ENCODE measurements around the gene SLC9C1.
A peak's percentile ranks its signal among the peaks of the same experiment; 100 is the strongest.
"Not testable (repeated sequence)": the region's sequence is repeated elsewhere in the genome, so short reads cannot be mapped to it uniquely, and the experiment has no call there.

The SLC9C1 gene

DNA sequence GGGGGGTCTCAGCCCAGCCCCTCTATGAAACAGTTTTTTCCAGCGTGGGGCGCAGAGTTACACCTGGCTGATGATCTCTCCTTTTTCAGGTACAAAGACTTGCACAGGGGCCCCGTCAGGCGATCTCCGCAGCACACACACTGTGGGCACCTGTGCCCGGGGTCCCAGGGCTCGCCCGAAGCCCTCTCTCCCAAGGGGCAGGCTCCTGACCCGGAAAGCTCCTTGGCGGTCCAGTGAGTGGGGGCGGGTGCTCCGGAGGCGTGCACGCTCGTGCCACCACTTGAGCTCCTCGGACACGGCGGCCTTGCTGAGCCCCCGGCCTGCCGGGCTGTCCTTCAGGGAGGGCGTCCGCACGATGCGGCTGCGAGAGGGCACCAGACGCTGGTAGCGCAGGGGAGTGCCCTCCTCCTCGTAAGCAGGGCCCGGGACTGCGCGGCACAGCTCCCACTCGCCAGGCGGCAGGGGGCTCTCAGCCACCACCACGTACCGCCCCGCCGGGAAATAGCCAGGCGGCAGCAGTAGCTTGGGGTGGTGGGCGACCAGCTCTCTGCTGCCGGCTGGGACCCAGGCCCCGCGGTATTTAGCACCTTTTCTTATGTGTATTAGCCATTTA is 108.5 kb downstream of the SLC9C1 start:
- DNase-seq = not testable (repeated sequence)

DNA sequence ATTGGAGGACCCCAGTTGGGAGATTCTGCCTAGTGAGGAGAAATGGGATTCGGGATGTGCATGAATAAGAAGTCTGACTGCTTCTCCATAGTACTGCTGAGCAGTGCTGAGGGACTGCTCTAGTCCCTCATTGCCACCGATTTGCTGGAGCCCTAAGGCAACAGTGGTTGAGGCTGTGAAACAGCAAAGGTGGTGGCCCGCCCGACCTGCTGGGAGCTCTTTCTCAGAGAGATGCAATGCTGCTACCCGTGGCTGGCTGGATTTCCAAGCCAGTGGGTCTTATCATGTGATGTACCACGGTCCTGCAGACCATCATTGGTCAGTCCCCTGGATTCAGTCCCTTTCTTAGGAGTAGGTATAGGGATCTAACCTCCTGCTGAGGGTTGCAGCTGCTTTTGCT is 118.4 kb downstream of the SLC9C1 start:
- no peak for DNase-seq

DNA sequence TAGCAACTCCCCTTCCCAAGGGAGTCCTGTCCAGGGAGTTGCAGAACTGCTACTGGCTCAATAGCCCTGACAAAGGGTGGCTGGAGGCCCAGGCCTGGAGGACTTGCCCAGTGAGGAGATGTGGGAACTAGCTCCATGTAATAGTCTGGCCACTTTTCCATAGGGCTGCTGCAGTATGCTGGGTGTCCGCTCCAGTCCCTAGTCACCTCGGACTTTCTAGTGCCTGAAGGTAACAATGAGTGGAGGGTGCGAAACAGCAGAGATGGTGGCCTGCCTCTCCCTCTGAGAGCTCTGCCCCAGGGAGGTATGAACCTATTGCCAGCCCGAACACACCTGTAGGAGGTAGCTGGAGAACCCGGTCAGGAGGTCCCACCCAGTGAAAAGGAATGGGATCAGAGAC is 119.0 kb downstream of the SLC9C1 start:
- no peak for DNase-seq

DNA sequence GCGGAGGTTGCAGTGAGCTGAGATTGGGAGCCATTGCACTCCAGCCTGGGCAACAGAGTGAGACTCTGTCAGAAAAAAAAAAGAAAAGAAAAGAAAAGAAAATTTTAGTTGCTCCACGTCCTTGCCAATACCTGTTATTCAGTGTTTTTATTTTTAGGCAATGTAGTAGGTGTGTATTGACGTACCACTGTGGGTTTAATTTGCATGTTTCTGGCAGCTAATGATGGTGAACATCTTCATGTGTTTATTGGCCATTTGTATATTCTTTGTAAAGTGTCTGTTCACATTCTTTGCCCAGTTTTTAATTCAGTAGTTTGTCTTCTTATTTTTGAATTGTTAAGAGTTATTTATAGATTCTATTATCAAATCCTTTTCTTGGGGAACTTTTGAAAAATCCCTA is 122.9 kb downstream of the SLC9C1 start:
- no peak for DNase-seq

DNA sequence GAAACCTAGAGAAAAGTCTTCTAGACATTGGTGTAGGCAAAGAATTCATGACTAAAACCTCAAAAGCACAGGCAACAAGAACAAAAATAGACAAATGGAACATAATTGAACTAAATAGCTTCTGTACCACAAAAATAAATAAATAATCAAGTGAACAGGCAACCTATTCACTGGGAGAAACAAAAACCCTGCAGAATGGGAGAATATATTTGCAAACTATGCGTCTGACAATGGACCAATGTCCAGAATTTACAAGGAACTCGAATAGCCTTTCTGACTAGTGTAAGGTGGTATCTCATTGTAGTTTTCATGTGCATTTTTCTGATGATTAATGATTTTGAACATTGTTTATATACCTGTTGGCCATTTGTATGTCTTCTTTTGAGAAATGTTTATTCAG is 124.0 kb downstream of the SLC9C1 start:
- no peak for DNase-seq

DNA sequence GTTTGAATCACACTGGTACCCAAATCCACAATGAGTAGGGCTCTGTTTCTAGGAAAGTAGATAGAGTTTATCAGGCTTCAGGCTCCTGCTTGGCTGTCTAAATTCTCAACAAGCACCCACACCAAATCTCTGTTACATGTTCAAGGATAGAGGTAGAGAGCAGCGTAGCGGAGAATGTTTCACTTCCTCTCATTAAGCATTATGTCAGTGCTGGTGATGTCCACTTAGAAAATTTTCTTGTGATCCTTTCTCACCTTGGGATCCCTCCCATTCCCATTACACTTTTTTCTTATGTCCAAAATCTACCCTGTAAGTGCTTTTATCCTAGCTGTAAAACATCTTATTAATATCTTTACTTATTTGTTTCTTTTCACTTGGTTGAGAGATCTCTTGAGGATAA is 126.3 kb downstream of the SLC9C1 start:
- no peak for DNase-seq

DNA sequence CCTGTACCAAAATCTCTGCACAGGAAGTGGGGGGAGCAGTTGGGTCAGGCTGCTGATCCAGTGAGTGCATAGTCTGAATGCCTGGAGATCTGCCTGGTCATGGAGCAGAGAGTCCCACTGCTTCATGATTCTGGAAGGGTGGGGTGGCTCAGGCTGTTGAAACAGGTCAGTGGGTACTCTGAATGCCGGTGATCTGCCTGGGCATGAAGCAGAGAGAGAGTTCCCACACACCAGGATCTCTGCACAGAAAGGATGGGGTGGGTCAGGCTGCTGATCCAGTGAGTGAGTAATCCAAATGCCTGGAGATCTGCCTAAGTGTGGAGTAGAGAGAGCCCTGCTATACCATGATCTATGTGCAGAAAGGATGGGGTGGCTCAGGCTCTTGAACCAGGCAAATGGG is 144.9 kb downstream of the SLC9C1 start:
- no peak for DNase-seq

DNA sequence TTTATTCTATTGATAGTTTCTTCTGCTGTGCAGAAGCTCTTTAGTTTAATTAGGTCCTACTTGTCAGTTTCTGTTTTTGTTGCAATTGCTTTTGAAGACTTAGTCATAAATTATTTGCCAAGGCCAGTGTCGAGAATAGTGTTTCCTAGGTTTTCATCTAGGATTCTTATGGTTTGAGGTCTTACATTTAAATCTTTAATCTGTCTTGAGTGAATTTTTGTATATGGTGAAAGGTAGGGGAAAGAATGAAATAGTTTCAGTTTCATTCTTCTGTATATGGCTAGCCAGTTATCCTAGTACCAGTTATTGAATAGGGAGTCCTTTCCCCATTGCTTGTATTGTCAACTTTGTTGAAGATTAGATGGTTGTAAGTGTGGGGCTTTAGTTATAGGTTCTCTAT is 150.3 kb downstream of the SLC9C1 start:
- no peak for DNase-seq

DNA sequence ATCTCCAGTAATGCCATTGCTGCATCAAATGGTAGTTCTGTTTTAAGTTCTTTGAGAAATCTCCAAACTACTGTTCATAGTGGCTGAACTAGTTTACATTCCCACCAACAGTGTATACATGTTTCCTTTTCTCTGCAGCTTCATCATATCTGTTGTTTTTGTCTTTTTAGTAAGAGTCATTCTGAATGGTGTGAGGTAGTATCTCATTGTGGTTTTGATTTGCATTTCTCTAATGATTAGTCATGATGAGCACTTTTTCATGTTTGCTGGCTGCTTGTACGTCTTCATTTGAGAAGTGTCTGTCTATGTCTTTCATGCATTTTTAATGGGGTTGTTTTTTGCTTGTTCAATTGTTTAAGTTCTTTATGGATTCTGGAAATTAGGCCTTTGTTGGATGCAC is 150.8 kb downstream of the SLC9C1 start:
- no peak for DNase-seq

DNA sequence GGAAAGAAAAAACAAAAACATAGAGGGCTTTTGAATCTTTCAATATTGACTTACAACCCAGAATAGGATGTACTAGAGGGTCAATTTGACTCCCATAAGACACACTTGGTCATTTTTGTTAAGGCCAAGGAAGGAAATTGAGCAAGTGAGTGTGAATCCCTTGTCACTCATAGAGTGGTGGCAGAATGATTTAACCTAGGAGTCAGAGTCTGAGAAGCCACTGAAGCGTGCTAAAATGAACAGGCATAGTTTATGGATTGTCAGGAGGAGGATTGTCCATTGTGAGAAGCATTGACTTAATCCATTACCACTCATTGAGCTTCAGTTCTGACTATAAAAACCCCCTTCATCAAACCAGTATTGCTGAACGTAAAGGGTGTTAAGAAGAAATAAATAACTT is 152.7 kb downstream of the SLC9C1 start:
- DNase-seq = no peak

DNA sequence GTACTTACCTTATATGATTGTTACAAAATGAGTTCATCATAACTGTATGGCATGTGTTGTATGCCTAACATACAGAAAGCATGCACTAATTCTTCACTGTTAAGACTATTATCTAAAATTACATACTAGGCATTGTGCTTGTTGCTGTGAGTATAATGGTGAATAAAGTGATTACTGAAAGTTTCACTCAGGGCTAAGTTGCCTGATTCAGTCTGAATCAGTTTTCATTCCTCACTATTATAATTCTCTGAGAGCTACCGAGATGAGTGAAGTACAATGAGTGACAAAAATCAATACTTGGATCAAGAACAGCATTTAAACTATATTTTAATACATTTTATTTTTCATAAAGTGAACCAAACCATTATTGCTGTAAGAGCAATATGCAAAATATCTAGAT is 153.4 kb downstream of the SLC9C1 start:
- no peak for DNase-seq

DNA sequence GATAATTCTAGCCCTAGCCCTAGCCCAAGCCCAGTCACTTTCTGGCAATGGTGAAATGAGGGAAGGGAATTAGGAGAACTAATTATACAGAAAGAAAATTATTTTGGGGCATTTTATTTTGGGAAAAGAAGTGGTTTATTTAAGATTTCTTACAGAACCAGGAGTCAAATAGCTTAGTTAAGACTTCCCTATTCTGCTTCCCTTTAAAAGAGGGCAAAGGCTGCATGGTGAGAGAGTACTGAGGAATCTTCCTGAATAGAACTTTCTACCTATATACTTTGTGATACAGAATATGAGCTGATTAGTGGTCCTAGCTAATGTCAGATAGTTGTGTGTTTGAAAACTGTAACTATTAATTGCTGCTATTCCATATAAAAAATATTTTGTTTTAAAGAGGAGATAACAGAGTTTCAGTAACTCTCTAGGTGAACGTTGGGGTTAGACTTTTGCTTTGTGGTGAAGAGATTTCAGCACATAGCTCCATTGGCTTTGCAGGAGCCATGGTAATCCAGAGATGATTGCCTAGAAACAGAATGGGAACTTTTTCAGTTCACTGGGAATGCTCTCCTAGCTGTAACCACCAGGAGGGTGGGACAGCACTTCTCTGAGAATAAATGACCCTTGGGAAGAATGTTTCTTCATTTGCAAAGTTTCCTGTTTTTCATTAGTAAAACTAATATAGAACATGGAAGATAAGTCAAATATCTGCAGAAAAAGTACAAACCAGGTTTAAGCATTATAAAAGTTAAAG is 155.6 kb downstream of the SLC9C1 start:
- DNase-seq = no peak

DNA sequence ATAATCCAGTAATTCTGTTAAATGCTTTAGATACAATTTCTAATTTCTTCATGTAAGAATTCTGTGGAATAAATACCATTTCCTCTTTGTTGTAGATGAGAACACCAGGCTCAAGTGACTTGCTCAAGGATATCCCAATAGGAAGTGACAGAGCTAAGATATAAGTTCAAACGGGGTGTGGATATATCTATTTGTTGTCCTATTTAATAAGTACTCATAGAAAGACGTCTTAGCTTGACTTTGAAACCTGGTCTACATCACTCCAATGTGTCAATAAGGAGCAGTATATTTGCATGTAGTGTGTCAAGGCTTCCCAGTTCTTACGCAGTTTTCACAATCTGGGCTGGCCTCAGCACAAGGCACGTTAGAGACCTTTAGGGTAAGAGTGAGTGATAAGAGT is 156.2 kb downstream of the SLC9C1 start:
- DNase-seq = no peak

DNA sequence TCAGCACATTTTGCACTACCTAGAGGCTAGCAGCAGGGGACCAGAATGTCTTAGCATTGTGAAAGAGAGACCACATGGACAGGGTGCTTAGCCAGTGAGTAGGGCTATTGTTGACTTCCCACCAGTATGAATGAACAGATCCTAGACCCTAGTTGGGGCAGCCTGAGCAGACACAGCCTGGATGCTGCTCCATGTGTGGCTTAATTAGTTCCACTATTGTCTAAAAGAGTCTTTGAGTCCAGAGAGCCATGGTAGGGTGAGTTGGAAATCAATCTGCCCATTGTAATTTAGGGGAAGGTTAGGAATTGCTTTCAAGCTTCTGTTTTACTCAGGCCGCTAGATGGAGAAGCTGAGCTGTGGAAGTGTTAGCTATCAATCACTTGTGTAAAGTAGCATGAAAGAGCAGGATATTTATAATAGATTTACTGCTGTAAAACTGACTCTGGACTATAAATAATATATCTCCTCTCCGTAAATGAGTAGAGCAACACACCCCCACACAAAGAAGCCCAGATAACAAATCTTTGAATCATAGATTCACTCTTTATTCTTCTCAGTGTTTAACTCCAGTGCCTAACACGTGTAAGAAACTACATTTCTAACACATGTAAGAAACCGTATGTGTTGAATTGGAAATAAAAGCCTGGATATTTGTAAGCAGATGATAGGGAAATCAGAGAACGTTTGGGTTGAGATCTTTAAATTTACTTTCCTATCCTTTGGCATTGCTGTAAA is 156.9 kb downstream of the SLC9C1 start:
- DNase-seq = peak; percentile 57

DNA sequence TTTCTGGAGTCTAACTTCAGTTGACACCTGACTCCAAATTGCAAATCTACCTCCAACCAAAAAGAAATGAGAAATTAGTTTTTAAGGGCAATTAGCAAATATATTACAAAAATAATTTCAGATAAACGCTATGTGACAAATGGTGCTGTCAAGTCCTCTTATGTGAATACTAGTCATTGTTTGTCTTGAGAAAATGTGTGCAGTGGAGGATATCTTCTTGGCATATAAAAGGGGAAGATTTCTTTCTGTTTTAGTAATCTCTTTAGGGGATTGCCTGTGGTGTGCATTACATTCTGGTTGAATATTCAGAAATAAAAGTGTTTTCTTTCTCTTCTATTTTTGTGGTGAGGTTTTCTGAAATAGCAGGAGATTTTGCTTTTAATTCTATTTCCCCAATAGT is 158.0 kb downstream of the SLC9C1 start:
- DNase-seq = no peak

DNA sequence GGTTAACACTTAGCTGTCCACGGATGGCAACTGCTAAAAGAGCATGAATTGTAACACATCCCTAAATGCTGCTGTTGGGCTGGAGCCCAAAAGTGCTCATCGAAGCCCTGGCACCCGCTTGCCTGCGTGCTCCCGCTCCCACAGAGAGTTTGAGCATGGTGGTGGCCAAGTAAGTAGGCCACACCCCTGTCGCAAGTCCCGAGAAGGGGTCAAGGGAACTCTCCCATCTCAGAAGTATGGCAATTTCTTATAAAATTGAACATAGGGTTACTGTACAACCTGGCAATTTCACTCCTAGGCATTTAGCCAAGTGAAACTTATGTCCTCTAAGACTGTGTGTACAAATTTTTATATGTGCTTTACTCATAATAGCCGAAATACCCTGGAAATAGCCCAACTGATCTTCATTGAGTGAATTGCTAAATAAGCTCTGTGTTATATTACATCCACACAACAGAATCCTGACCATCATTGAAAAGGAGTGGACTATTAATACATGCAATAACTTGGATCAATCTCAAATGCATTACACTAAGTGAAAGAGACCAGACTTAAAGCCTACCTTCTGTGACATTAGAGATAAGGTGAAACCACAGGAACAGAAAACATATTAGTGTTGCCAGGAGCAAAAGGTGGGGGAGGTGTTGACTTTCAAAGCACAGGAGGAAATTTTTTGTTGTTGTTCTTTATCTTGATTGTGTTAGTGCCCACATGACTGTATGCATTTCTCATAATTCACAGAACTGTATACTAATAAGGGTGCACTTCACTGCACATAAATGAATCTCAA is 159.5 kb downstream of the SLC9C1 start:
- DNase-seq = no peak

DNA sequence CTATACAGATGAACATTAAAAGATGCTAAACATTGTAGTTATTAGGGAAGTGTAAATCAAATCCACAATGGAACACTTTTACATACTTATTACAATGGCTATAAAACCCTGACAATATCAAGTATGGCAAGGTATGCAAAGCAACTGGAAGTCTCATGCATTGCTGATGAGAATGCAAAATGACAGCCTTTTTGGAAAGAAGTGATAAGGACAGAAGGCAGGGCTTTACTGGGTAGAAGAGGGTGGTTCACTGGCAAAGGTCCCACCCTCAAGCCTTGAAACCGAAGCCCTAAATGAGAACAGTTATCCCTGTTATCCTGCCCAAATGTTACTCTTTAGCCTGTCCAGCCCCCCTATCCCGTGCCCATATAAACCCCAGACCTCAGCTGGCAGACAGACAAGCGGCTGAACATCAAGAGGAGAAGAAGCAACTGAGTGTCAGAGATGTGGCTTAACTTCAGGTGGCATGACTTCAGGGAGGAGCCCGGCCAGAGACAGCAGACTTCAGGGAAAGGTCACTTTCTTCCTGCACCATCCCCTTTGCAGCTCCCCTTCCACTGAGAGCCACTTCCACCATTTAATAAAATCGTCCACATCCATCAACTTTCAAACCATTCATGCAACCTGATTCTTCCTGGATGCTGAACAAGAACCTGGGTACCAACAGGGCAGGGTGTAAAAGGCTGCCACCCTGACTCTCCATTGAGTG is 160.2 kb downstream of the SLC9C1 start:
- no peak for DNase-seq

DNA sequence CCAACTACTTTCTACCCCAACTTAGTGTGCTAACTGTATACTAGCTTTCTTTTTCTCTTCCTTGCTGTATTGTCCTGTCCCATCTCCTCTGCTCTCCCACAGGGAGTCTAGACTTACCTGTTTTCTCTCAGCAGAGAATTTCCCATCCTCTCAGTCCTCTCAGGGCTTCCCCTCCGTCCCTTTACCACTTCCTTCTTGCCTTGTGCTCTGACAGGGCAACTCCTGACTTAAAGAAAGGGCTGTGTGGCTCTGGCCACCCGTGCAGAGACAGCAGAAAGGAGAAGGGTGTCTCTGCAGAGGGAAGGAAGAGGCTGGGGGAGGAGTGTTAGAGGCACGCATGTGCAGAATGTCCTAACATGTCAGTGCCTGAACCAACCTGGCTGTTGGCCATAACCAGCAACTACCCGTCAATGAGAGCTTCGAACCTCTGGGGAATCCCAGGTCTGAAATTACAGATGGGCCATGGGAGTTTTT is 161.0 kb downstream of the SLC9C1 start, which contains the start of gene GCSAM:
GCSAM (minus strand) TSS at position 274 of the 474 bp plus-strand sequence; CDS start at position 146, 128 bp downstream.
- no peak for DNase-seq

DNA sequence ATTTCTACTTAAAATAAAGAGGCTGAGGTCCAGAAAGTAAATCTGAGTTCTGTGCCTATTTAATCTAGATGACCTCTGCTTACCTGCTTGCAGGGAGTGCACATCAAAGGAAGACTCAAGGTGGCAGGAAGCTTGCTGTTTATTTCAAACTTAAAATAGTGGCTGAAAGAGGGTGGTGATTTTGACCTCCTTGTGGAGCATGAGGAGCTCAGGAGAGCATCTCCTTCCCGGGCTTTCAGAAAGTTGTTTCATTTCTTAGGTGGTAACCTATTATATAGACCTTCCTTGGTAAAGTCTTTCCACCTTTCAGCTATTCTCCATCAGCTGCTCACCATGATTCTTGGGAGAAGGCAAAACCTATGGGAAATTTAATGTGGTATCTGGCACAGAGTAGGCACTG is 161.5 kb downstream of the SLC9C1 start:
- DNase-seq = no peak

DNA sequence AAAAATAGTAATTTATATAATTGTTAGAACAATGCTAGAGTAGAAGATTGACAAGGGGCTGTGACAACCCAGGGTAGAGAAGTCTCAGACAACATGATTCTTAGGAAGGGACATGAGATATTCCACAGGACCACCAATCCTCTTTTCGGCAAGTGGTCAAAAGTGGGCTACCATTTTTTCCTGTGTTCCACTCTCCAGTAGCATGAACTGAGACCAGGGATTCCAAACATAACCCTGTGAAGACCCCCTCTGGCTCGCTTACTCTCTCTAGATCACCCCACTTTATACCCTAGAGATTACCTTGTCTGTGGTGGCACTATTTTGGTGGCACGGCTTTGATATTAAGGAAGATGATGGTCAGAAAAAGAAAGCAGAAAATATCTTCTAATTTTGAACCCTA is 161.9 kb downstream of the SLC9C1 start:
- no peak for DNase-seq

DNA sequence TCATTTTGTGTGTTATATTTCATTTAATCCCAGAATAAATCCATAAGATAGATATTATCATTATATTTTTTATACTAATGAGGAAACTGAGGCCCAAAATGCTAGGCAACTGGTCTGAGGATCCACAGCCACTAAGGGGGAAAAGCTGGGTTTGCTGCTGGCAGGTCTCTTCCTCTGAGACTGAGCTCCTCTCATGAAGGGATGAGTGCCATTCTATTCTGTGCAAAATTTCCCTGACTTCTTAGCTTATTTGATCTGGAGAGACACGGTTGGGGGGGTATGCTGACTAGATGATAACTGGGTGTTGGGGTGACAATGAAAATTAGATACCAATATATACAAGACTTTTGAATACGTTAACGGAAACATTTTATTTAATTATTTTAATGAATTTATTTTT is 162.9 kb downstream of the SLC9C1 start:
- no peak for DNase-seq

DNA sequence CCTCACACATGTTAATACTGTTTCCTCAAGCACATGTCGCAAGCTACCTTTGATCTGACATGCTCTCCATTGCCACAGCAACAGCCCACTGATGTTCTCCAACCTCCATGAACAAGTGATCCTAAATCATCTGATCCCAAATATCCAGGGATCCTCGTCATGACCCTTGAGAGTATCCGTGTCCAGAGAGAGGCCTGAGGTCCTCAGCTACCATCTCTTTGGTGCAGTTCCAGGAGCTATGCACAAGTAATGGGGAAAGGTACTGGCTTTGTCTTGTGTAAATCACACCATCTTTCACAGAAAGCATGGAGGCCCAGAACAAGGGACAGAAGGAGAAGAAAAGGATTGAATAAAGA is 163.4 kb downstream of the SLC9C1 start:
- no peak for DNase-seq

All from NCI-H510A treated with DMSO at 0.1 percent for 48 hours (cell line).